Activated CD8-positive, alpha-beta T cell treated with anti-CD3 and anti-CD28 coated beads for 36 hours (primary cell): ENCODE results near the gene HEPN1. TPM values are rescaled to one million over a fixed set of nuclear protein-coding genes. Genes with fewer than 3 reads are reported as not detected.

Source experiments
- ATAC-seq: fragments of 200-7000 bp; cut with Tn5 transposase; one replicate; pipeline ENCODE4 v1.10.0; 2021; ENCODE audit warnings: mild to moderate bottlenecking, moderate library complexity
- CTCF ChIA-PET: fragments of 350-600 bp; sonication (Branson Sonifier 250); formaldehyde crosslinking; loops from one replicate; lab custom pipeline; 2021; ENCODE audit warnings: antibody characterized with exemption; lab: Charles Lee
- POLR2A ChIA-PET: fragments of 350-600 bp; sonication (Branson Sonifier 250); formaldehyde crosslinking; loops from one replicate; lab custom pipeline; 2021; ENCODE audit warnings: antibody characterized with exemption; lab: Charles Lee
- DNase-seq: peaks from one replicate; pipeline ENCODE4 v3.0.0-alpha.2; 2020
- H3K27ac Mint-ChIP-seq: one replicate; pipeline ENCODE4 v1.8.0; 2021; ENCODE audit warnings: mild to moderate bottlenecking, mixed read lengths
- H3K27me3 Mint-ChIP-seq: one replicate; pipeline ENCODE4 v1.8.0; 2021; ENCODE audit warnings: mixed read lengths
- H3K36me3 Mint-ChIP-seq: one replicate; pipeline ENCODE4 v1.8.0; 2021; ENCODE audit warnings: low read depth, mixed read lengths
- H3K4me1 Mint-ChIP-seq: one replicate; pipeline ENCODE4 v1.8.0; 2021; ENCODE audit warnings: low read depth, mixed read lengths
- H3K4me3 Mint-ChIP-seq: one replicate; pipeline ENCODE4 v1.8.0; 2021; ENCODE audit warnings: mild to moderate bottlenecking, moderate library complexity, mixed read lengths
- H3K9me3 Mint-ChIP-seq: one replicate; pipeline ENCODE4 v1.8.0; 2021; ENCODE audit warnings: mixed read lengths
- CTCF ChIP-seq: fragments of 200-600 bp; IDR thresholded peaks from one replicate; pipeline ENCODE4 v1.8.0; 2022; ENCODE audit warnings: antibody characterized with exemption, mild to moderate bottlenecking
- intact Hi-C: fragments of 100-400 bp; cut with micrococcal nuclease; formaldehyde crosslinking; loops from one replicate; pipeline ENCODE4 v1.10.0; 2022
- total RNA-seq, 2 experiments: library from RNA; stranded (reverse); gene quantifications; one replicate each; pipeline ENCODE4 v1.2.3, GENCODE V29; 2021

The HEPN1 gene
- total RNA-seq, 2 experiments from 2014 or later: not detected

- Mint-ChIP-seq H3K4me3 (no peak overlapping the region), H3K36me3 (no peaks in the 10 kb centered on the region), H3K9me3 (no peaks in the 10 kb centered on the region), H3K27me3 (no peaks in the 10 kb centered on the region), H3K4me1 (no peaks in the 10 kb centered on the region), H3K27ac (no peak overlapping the region)
- ATAC-seq (no peak), DNase-seq (no peak)
- intact Hi-C loops: no loop called here
- CTCF ChIA-PET: interaction anchor here (1.1 kb wide), 1 partner anchor 11 kb away, joined by 5 read pairs; no protein-coding TSS in a partner anchor
- TF ChIP-seq CTCF: no peak
- POLR2A ChIA-PET: interaction anchor here (1.0 kb wide), 1 partner anchor 9 kb away, joined by 3 read pairs; no protein-coding TSS in a partner anchor
These were observed 31.9 kb upstream of the HEPN1 start for GRCh38 chr11:124886978-124887666.

- H3K4me1 Mint-ChIP-seq: no peaks in the 10 kb centered on the region
- ChIA-PET CTCF (interaction anchor here (1.6 kb wide), 1 partner anchor 11 kb away, joined by 5 read pairs; no protein-coding TSS in a partner anchor), POLR2A (interaction anchor here (1.0 kb wide), 1 partner anchor 10 kb away, joined by 3 read pairs; no protein-coding TSS in a partner anchor)
- no peak overlapping the region for H3K27ac Mint-ChIP-seq
- ATAC-seq (no peak), DNase-seq (no peak)
- intact Hi-C loops: no loop called here
- no peaks in the 10 kb centered on the region for H3K27me3 Mint-ChIP-seq
- no peaks in the 10 kb centered on the region for H3K9me3 Mint-ChIP-seq
- no peaks in the 10 kb centered on the region for H3K36me3 Mint-ChIP-seq
- TF ChIP-seq CTCF: no peak
- H3K4me3 Mint-ChIP-seq: no peak overlapping the region
These were observed 31.4 kb upstream of the HEPN1 start for GRCh38 chr11:124887667-124888013.

- Mint-ChIP-seq H3K4me3 (no peak overlapping the region), H3K27ac (no peak overlapping the region), H3K27me3 (no peaks in the 10 kb centered on the region), H3K9me3 (no peaks in the 10 kb centered on the region), H3K4me1 (no peaks in the 10 kb centered on the region), H3K36me3 (no peaks in the 10 kb centered on the region)
- ATAC-seq (no peak), DNase-seq (no peak)
- ChIA-PET POLR2A (no interaction called here), CTCF (interaction anchor here (1.6 to 3.3 kb wide), 3 partner anchors 13 to 24 kb away, joined by 5 to 10 read pairs (median 7); partner anchors contain the start of gene ROBO3)
- intact Hi-C loops: no loop called here
- no peak for TF ChIP-seq CTCF
These were observed 29.6 kb upstream of the HEPN1 start for GRCh38 chr11:124889191-124890091.

- no peaks in the 10 kb centered on the region for H3K36me3 Mint-ChIP-seq
- intact Hi-C loops: no loop called here
- DNase-seq (no peak), ATAC-seq (no peak)
- no peak for TF ChIP-seq CTCF
- CTCF ChIA-PET: interaction anchor here (0.6 to 3.3 kb wide), 4 partner anchors 14 to 52 kb away, joined by 3 to 10 read pairs (median 6); partner anchors contain the start of gene ROBO3
- no peaks in the 10 kb centered on the region for H3K4me1 Mint-ChIP-seq
- H3K9me3 Mint-ChIP-seq: no peaks in the 10 kb centered on the region
- no peak overlapping the region for H3K27ac Mint-ChIP-seq
- H3K4me3 Mint-ChIP-seq: no peak overlapping the region
- POLR2A ChIA-PET: no interaction called here
- H3K27me3 Mint-ChIP-seq: no peaks in the 10 kb centered on the region
These were observed 28.9 kb upstream of the HEPN1 start for GRCh38 chr11:124890151-124890550.
